Astrocyte (in vitro differentiated cells and primary cell): ENCODE measurements around the gene UBL3. TPM values are rescaled to one million over a fixed set of nuclear protein-coding genes. Genes with fewer than 3 reads are reported as not detected.

ENCODE experiments used
- DNase-seq: peaks from one replicate; pipeline ENCODE4 v3.0.0-alpha.2; 2010; ENCODE audit warnings: low read depth
- FAIRE-seq: peaks from 2 replicates; lab custom pipeline; 2011; peaks lifted over from hg19 to GRCh38; lab: Jason Lieb, UNC
- H2AFZ ChIP-seq: 2 replicates; pipeline ENCODE4 v1.6.0; 2012; ENCODE audit warnings: low read depth, low read length, inconsistent platforms
- H3K27ac ChIP-seq: 2 replicates; pipeline ENCODE4 v1.5.1; 2011; ENCODE audit warnings: low read depth, low read length, inconsistent platforms
- H3K27me3 ChIP-seq: 2 replicates; pipeline ENCODE4 v1.6.0; 2011; ENCODE audit warnings: low read length, inconsistent platforms; ENCODE audit not compliant: insufficient read depth
- H3K36me3 ChIP-seq: 2 replicates; pipeline ENCODE4 v1.5.1; 2011; ENCODE audit warnings: low read length, inconsistent platforms; ENCODE audit not compliant: insufficient read depth
- H3K4me1 ChIP-seq: 2 replicates; pipeline ENCODE4 v1.5.1; 2011; ENCODE audit warnings: low read length, inconsistent platforms; ENCODE audit not compliant: insufficient read depth
- H3K4me2 ChIP-seq: 2 replicates; pipeline ENCODE4 v1.6.0; 2012; ENCODE audit warnings: low read length, inconsistent platforms
- H3K4me3 ChIP-seq: 2 replicates; pipeline ENCODE4 v1.5.1; 2011; ENCODE audit warnings: low read depth, mild to moderate bottlenecking, low read length, inconsistent platforms; ENCODE audit not compliant: insufficient read depth
- H3K79me2 ChIP-seq: 2 replicates; pipeline ENCODE4 v1.6.0; 2012; ENCODE audit warnings: mild to moderate bottlenecking, low read length, inconsistent platforms; ENCODE audit not compliant: insufficient read depth
- H3K9ac ChIP-seq: 2 replicates; pipeline ENCODE4 v1.6.0; 2012; ENCODE audit warnings: mild to moderate bottlenecking, low read length, inconsistent platforms
- H3K9me3 ChIP-seq: 2 replicates; pipeline ENCODE4 v1.5.1; 2012; ENCODE audit warnings: low read depth, mild to moderate bottlenecking, low read length, inconsistent platforms; ENCODE audit not compliant: insufficient read depth
- H4K20me1 ChIP-seq: 2 replicates; pipeline ENCODE4 v1.6.0; 2012; ENCODE audit warnings: low read length, inconsistent platforms; ENCODE audit not compliant: insufficient read depth
- H3K27ac Mint-ChIP-seq: one replicate; pipeline ENCODE4 v1.8.0; 2021; ENCODE audit warnings: mild to moderate bottlenecking, mixed read lengths; ENCODE audit not compliant: unreplicated experiment
- H3K27me3 Mint-ChIP-seq: one replicate; pipeline ENCODE4 v1.8.0; 2021; ENCODE audit warnings: low read depth, mixed read lengths; ENCODE audit not compliant: unreplicated experiment
- H3K36me3 Mint-ChIP-seq: one replicate; pipeline ENCODE4 v1.8.0; 2021; ENCODE audit warnings: low read depth, mixed read lengths; ENCODE audit not compliant: unreplicated experiment
- H3K4me1 Mint-ChIP-seq: one replicate; pipeline ENCODE4 v1.8.0; 2021; ENCODE audit warnings: low read depth, mixed read lengths; ENCODE audit not compliant: unreplicated experiment
- H3K4me3 Mint-ChIP-seq: one replicate; pipeline ENCODE4 v1.8.0; 2021; ENCODE audit warnings: mild to moderate bottlenecking, moderate library complexity, mixed read lengths; ENCODE audit not compliant: unreplicated experiment
- H3K9me3 Mint-ChIP-seq: one replicate; pipeline ENCODE4 v1.8.0; 2021; ENCODE audit warnings: mild to moderate bottlenecking, mixed read lengths; ENCODE audit not compliant: unreplicated experiment
- CTCF ChIP-seq: IDR thresholded peaks from 2 replicates; pipeline ENCODE4 v1.5.1; 2011; ENCODE audit warnings: low read depth, mild to moderate bottlenecking, inconsistent platforms, low read length, moderate library complexity; ENCODE audit not compliant: insufficient read depth
- EZH2 ChIP-seq: IDR thresholded peaks from 2 replicates; pipeline ENCODE4 v1.6.1; 2012; ENCODE audit warnings: mild to moderate bottlenecking, low read length, inconsistent platforms; ENCODE audit not compliant: insufficient read depth
- total RNA-seq: library from RNA; stranded (reverse); gene quantifications from 2 replicates; pipeline ENCODE4 v1.2.1, GENCODE V29; 2021

UBL3 gene
- total RNA-seq, 1 donor from 2014 or later = 48.5 TPM

- H2AFZ ChIP-seq = no peak overlapping the region
- H3K4me2 ChIP-seq = no peak overlapping the region
- H3K4me3 ChIP-seq = no peak overlapping the region
- FAIRE-seq = no peak
- H3K36me3 Mint-ChIP-seq = no peaks in the 10 kb centered on the region
- no peak overlapping the region for H3K9ac ChIP-seq
- no peaks in the 10 kb centered on the region for H3K27me3 ChIP-seq
- H3K9me3 ChIP-seq = no peaks in the 10 kb centered on the region
- DNase-seq = peak; percentile 39
- H4K20me1 ChIP-seq = no peaks in the 10 kb centered on the region
- no peaks in the 10 kb centered on the region for H3K27me3 Mint-ChIP-seq
- no peaks in the 10 kb centered on the region for H3K4me1 ChIP-seq
- H3K27ac ChIP-seq = no peak overlapping the region
- H3K36me3 ChIP-seq = no peaks in the 10 kb centered on the region
- peaks cover 4% of the 10 kb centered on the region for H3K4me1 Mint-ChIP-seq
- H3K79me2 ChIP-seq = no peaks in the 10 kb centered on the region
- no peak overlapping the region for H3K27ac Mint-ChIP-seq
- TF ChIP-seq EZH2 (no peak), CTCF (no peak)
- no peak overlapping the region for H3K4me3 Mint-ChIP-seq
- no peaks in the 10 kb centered on the region for H3K9me3 Mint-ChIP-seq
Measured at GRCh38 chr13:29893438-29893837, 43.0 kb upstream of the UBL3 start.

GRCh38 chr13:29892151-29892550 is 41.7 kb upstream of the UBL3 start:
- H3K27ac Mint-ChIP-seq = no peak overlapping the region
- no peaks in the 10 kb centered on the region for H3K36me3 Mint-ChIP-seq
- Histone ChIP-seq H3K4me3 (no peak overlapping the region), H4K20me1 (no peaks in the 10 kb centered on the region), H3K27ac (no peak overlapping the region), H3K9me3 (no peaks in the 10 kb centered on the region), H3K9ac (no peak overlapping the region), H3K4me1 (no peaks in the 10 kb centered on the region), H3K79me2 (no peaks in the 10 kb centered on the region), H3K4me2 (no peak overlapping the region), H3K36me3 (no peaks in the 10 kb centered on the region), H3K27me3 (peaks cover 2% of the 10 kb centered on the region), H2AFZ (peak overlapping the region; percentile 23)
- FAIRE-seq (no peak), DNase-seq (no peak)
- no peak for TF ChIP-seq CTCF
- no peak for TF ChIP-seq EZH2
- no peaks in the 10 kb centered on the region for H3K9me3 Mint-ChIP-seq
- peaks cover 4% of the 10 kb centered on the region for H3K4me1 Mint-ChIP-seq
- no peak overlapping the region for H3K4me3 Mint-ChIP-seq
- H3K27me3 Mint-ChIP-seq = no peaks in the 10 kb centered on the region

- no peak overlapping the region for H3K4me3 Mint-ChIP-seq
- no peaks in the 10 kb centered on the region for H3K9me3 Mint-ChIP-seq
- TF ChIP-seq EZH2 (no peak), CTCF (no peak)
- H3K4me1 Mint-ChIP-seq = peaks cover 6% of the 10 kb centered on the region
- no peaks in the 10 kb centered on the region for H3K79me2 ChIP-seq
- H3K27ac ChIP-seq = no peak overlapping the region
- no peaks in the 10 kb centered on the region for H4K20me1 ChIP-seq
- H3K36me3 ChIP-seq = no peaks in the 10 kb centered on the region
- no peak overlapping the region for H2AFZ ChIP-seq
- no peak overlapping the region for H3K4me2 ChIP-seq
- DNase-seq (no peak), FAIRE-seq (no peak)
- peaks cover 3% of the 10 kb centered on the region for H3K27me3 ChIP-seq
- H3K9me3 ChIP-seq = no peaks in the 10 kb centered on the region
- no peaks in the 10 kb centered on the region for H3K27me3 Mint-ChIP-seq
- H3K27ac Mint-ChIP-seq = no peak overlapping the region
- no peaks in the 10 kb centered on the region for H3K4me1 ChIP-seq
- no peak overlapping the region for H3K4me3 ChIP-seq
- H3K36me3 Mint-ChIP-seq = no peaks in the 10 kb centered on the region
- no peak overlapping the region for H3K9ac ChIP-seq
Measured at GRCh38 chr13:29889111-29889510, 38.7 kb upstream of the UBL3 start.
